ENCODE data around the gene LSMEM2. TPM values are rescaled to one million over a fixed set of nuclear protein-coding genes. Genes with fewer than 3 reads are reported as not detected.

Gene LSMEM2
- total RNA-seq (2014; rRNA removed; shearing (Covaris generic)) (0.59 and 1.5 TPM in 2 replicates), polyA plus RNA-seq (2016; fragmentation: Nextera tagmentation; extraction: Ambion mirVana) (0.86 and 1.5 TPM in 2 replicates)
- long read RNA-seq: 0 reads

- H2AFZ ChIP-seq: no peak within 1 kb of the TSS
- DNase-seq (ENCODE audit: low spot score) (no peak), ATAC-seq (no peak)
- no peaks in the 10 kb centered on the region for H3K36me3 ChIP-seq (ENCODE audit: insufficient read depth)
- no peak within 1 kb of the TSS for H3K4me2 ChIP-seq
- peaks cover 38% of the 10 kb centered on the region for H3K27me3 Mint-ChIP-seq (ENCODE audit: insufficient read depth, low read depth, poor library complexity)
- TF ChIP-seq STAT1 (IDR thresholded peaks at IDR 0.05; ENCODE audit: unreplicated experiment) (no peak), REST (IDR thresholded peaks at IDR 0.05; ENCODE audit: unreplicated experiment) (no peak), JUNB (IDR thresholded peaks at IDR 0.05; ENCODE audit: unreplicated experiment) (no peak)
- H3F3A ChIP-seq (replicated peaks; ENCODE audit: low read depth): peaks cover 10% of the 10 kb centered on the region; the same call in 1 of the 2 replicates
- no peak within 1 kb of the TSS for H3K27ac Mint-ChIP-seq
- H3K4me3 ChIP-seq: no peak within 1 kb of the TSS
- no peak within 1 kb of the TSS for H3K27ac ChIP-seq (ENCODE audit: low read depth)
- H3K9me3 Mint-ChIP-seq: no peaks in the 10 kb centered on the region
- H3K9me2 ChIP-seq (ENCODE audit: insufficient read depth): no peaks in the 10 kb centered on the region
- H3K4me1 Mint-ChIP-seq: peaks cover 18% of the 10 kb centered on the region
- no peak within 1 kb of the TSS for H3K4me3 Mint-ChIP-seq
- peaks cover 47% of the 10 kb centered on the region for H3K27me3 ChIP-seq (ENCODE audit: insufficient read depth)
- no peaks in the 10 kb centered on the region for H3K36me3 Mint-ChIP-seq (ENCODE audit: low read depth)
- H3K4me1 ChIP-seq (ENCODE audit: insufficient read depth): peaks cover 3% of the 10 kb centered on the region; the same call in 1 of the 2 replicates
- no peaks in the 10 kb centered on the region; the same call in 1 of the 2 replicates for H4K20me1 ChIP-seq (replicated peaks; ENCODE audit: insufficient read depth)
- H3K79me2 ChIP-seq (replicated peaks; ENCODE audit: insufficient read depth): no peaks in the 10 kb centered on the region
Measured at GRCh38 chr3:50278880-50279224, at the start of gene LSMEM2. LSMEM2 (plus strand) TSS chr3:50279087; CDS start chr3:50279114, 27 bp downstream.

GRCh38 chr3:50229490-50229889 lies 49.4 kb upstream of the LSMEM2 start:
- no peak overlapping the region for H3K27ac ChIP-seq (ENCODE audit: low read depth)
- H3K4me3 ChIP-seq: no peak overlapping the region
- Mint-ChIP-seq H3K36me3 (ENCODE audit: low read depth) (no peaks in the 10 kb centered on the region), H3K27ac (no peak overlapping the region), H3K4me1 (peaks cover 24% of the 10 kb centered on the region), H3K4me3 (no peak overlapping the region; the same call in 2 of the 3 replicates), H3K27me3 (ENCODE audit: insufficient read depth, low read depth, poor library complexity) (peaks cover 35% of the 10 kb centered on the region), H3K9me3 (no peaks in the 10 kb centered on the region)
- peaks cover 4% of the 10 kb centered on the region for H3K27me3 ChIP-seq (ENCODE audit: insufficient read depth)
- no peaks in the 10 kb centered on the region for H3K9me2 ChIP-seq (ENCODE audit: insufficient read depth)
- H3F3A ChIP-seq (replicated peaks; ENCODE audit: low read depth): peaks cover 13% of the 10 kb centered on the region
- H2AFZ ChIP-seq: no peak overlapping the region
- H3K36me3 ChIP-seq (ENCODE audit: insufficient read depth): no peaks in the 10 kb centered on the region
- ATAC-seq (no peak), DNase-seq (ENCODE audit: low spot score) (no peak)
- H4K20me1 ChIP-seq (replicated peaks; ENCODE audit: insufficient read depth): no peaks in the 10 kb centered on the region
- peaks cover 16% of the 10 kb centered on the region for H3K4me1 ChIP-seq (ENCODE audit: insufficient read depth)
- H3K4me2 ChIP-seq: no peak overlapping the region
- H3K79me2 ChIP-seq (replicated peaks; ENCODE audit: insufficient read depth): 0 out of 2 replicates have a peak, but pooled peaks cover 6% of the 10 kb centered on the region
- TF ChIP-seq EZH2phosphoT487 (IDR thresholded peaks at IDR 0.05; ENCODE audit: unreplicated experiment) (no peak), NANOG (IDR thresholded peaks at IDR 0.05; ENCODE audit: borderline replicate concordance) (no peak), ZNF462 (CRISPR knock-in tag; IDR thresholded peaks at IDR 0.05) (no peak), REST (IDR thresholded peaks at IDR 0.05; ENCODE audit: unreplicated experiment) (no peak), EZH2 (IDR thresholded peaks at IDR 0.05; ENCODE audit: low read depth, unreplicated experiment) (no peak), STAT1 (IDR thresholded peaks at IDR 0.05; ENCODE audit: unreplicated experiment) (no peak), CREB1 (CRISPR knock-in tag; IDR thresholded peaks at IDR 0.05; ENCODE audit: low read depth) (no peak)

All from GM23338 (cell line).